Coronary artery (tissue), 2 donors: ENCODE measurements around the gene CFAP410.

Source experiments
- DNase-seq: peaks from one replicate; pipeline ENCODE4 v3.0.0-alpha.2; 2017; ENCODE audit warnings: low spot score
- H3K27ac ChIP-seq, 2 donors: fragments of 200-600 bp; sonication (generic); one replicate each; pipeline ENCODE4 v1.5.1; 2016 to 2019
- H3K4me3 ChIP-seq: fragments of 200-600 bp; sonication (generic); 2 replicates; pipeline ENCODE4 v1.5.1; 2016; ENCODE audit warnings: mild to moderate bottlenecking, moderate library complexity
- CTCF ChIP-seq: fragments of 200-600 bp; sonication (generic); IDR thresholded peaks from one replicate; pipeline ENCODE4 v1.5.1; 2019; ENCODE audit warnings: antibody characterized with exemption

The CFAP410 gene

GRCh38 chr21:44328242-44328895, 10.8 kb downstream of the CFAP410 start:
- Histone ChIP-seq H3K4me3 (no peak overlapping the region), H3K27ac (no peak overlapping the region)
- TF ChIP-seq CTCF, result no peak
- no peak for DNase-seq

GRCh38 chr21:44327603-44327974, 11.6 kb downstream of the CFAP410 start:
- Histone ChIP-seq H3K27ac (no peak overlapping the region), H3K4me3 (no peak overlapping the region)
- no peak for DNase-seq
- no peak for TF ChIP-seq CTCF

- no peak for DNase-seq
- Histone ChIP-seq H3K4me3 (no peak overlapping the region), H3K27ac (no peak overlapping the region)
- TF ChIP-seq CTCF, result no peak
These were observed 12.2 kb downstream of the CFAP410 start for GRCh38 chr21:44326716-44327602.

- no peak for TF ChIP-seq CTCF
- Histone ChIP-seq H3K4me3 (no peak overlapping the region), H3K27ac (no peak overlapping the region)
- no peak for DNase-seq
These were observed 12.9 kb downstream of the CFAP410 start for GRCh38 chr21:44326272-44326647.

GRCh38 chr21:44325386-44326271, 13.6 kb downstream of the CFAP410 start:
- Histone ChIP-seq H3K27ac (no peak overlapping the region), H3K4me3 (no peak overlapping the region)
- TF ChIP-seq CTCF, result no peak
- DNase-seq, result no peak

GRCh38 chr21:44324854-44325107, 14.4 kb downstream of the CFAP410 start:
- Histone ChIP-seq H3K27ac (no peak overlapping the region), H3K4me3 (no peak overlapping the region)
- DNase-seq, result no peak
- no peak for TF ChIP-seq CTCF
